GM10248 (cell line): ENCODE results near the gene NAA40.

ENCODE experiments used
- CTCF ChIA-PET: fragments of 300-600 bp; sonication (Branson Sonifier 250); formaldehyde crosslinking; extraction: SDS; loops from one replicate; lab custom pipeline; 2021; ENCODE audit warnings: antibody characterized with exemption; lab: Yijun Ruan, JAX
- POLR2A ChIA-PET: fragments of 350-650 bp; sonication (Branson Sonifier 250); formaldehyde crosslinking; extraction: SDS; loops from one replicate; lab custom pipeline; 2020; ENCODE audit warnings: antibody characterized with exemption; lab: Yijun Ruan, JAX
- DNase-seq: peaks from one replicate; pipeline ENCODE4 v3.0.0; 2012; ENCODE audit errors: extremely low spot score
- CTCF ChIP-seq: IDR thresholded peaks from 2 replicates; pipeline ENCODE4 v1.5.1; 2012; ENCODE audit warnings: mild to moderate bottlenecking, low read depth; ENCODE audit errors: extremely low read depth, missing control alignments, control extremely low read depth

Gene NAA40

GRCh38 chr11:63897459-63898146 lies 41.2 kb upstream of the NAA40 start:
- POLR2A ChIA-PET = no interaction called here
- no peak for TF ChIP-seq CTCF
- DNase-seq = no peak
- CTCF ChIA-PET = interaction anchor here (2.6 to 2.7 kb wide), 2 partner anchors 9 to 26 kb away, joined by 7 read pairs; no protein-coding TSS in a partner anchor

- DNase-seq = no peak
- no peak for TF ChIP-seq CTCF
- CTCF ChIA-PET = interaction anchor here (1.0 kb wide), 1 partner anchor 10 kb away, joined by 4 read pairs; no protein-coding TSS in a partner anchor
- POLR2A ChIA-PET = no interaction called here
Observed at GRCh38 chr11:63901660-63902059, 37.1 kb upstream of the NAA40 start.

- POLR2A ChIA-PET = no interaction called here
- CTCF ChIA-PET = interaction anchor here (1.4 kb wide), 1 partner anchor 66 kb away, joined by 3 read pairs; no protein-coding TSS in a partner anchor
Observed at GRCh38 chr11:63903884-63904283, 34.9 kb upstream of the NAA40 start.

GRCh38 chr11:63904743-63905142 lies 34.1 kb upstream of the NAA40 start:
- TF ChIP-seq CTCF = no peak
- ChIA-PET POLR2A (no interaction called here), CTCF (interaction anchor here (1.4 kb wide), 1 partner anchor 67 kb away, joined by 3 read pairs; no protein-coding TSS in a partner anchor)
- DNase-seq = no peak

More at GRCh38 chr11:63903884-63904283, 34.9 kb upstream of the NAA40 start:
- no peak for DNase-seq
- TF ChIP-seq CTCF = no peak

GRCh38 chr11:63905179-63905578 lies 33.6 kb upstream of the NAA40 start:
- TF ChIP-seq CTCF = no peak
- ChIA-PET CTCF (interaction anchor here (2.7 kb wide), 1 partner anchor 68 kb away, joined by 19 read pairs; no protein-coding TSS in a partner anchor), POLR2A (no interaction called here)
- DNase-seq = no peak

GRCh38 chr11:63906087-63906486 lies 32.7 kb upstream of the NAA40 start:
- POLR2A ChIA-PET = no interaction called here
- CTCF ChIA-PET = interaction anchor here (0.7 to 2.7 kb wide), 9 partner anchors 9 to 72 kb away, joined by 3 to 19 read pairs (median 6); partner anchors contain the start of gene RCOR2
- no peak for TF ChIP-seq CTCF
- no peak for DNase-seq
